ENCODE results near the gene TNIP2. TPM values are rescaled to one million over a fixed set of nuclear protein-coding genes. Genes with fewer than 3 reads are reported as not detected.

Gene TNIP2
- total and polyA plus RNA-seq, 2 of the 13 experiments (the other 11 are each of a cell fraction or from before 2014, with no cell fraction given): 25.6 to 38.0 TPM

DNA sequence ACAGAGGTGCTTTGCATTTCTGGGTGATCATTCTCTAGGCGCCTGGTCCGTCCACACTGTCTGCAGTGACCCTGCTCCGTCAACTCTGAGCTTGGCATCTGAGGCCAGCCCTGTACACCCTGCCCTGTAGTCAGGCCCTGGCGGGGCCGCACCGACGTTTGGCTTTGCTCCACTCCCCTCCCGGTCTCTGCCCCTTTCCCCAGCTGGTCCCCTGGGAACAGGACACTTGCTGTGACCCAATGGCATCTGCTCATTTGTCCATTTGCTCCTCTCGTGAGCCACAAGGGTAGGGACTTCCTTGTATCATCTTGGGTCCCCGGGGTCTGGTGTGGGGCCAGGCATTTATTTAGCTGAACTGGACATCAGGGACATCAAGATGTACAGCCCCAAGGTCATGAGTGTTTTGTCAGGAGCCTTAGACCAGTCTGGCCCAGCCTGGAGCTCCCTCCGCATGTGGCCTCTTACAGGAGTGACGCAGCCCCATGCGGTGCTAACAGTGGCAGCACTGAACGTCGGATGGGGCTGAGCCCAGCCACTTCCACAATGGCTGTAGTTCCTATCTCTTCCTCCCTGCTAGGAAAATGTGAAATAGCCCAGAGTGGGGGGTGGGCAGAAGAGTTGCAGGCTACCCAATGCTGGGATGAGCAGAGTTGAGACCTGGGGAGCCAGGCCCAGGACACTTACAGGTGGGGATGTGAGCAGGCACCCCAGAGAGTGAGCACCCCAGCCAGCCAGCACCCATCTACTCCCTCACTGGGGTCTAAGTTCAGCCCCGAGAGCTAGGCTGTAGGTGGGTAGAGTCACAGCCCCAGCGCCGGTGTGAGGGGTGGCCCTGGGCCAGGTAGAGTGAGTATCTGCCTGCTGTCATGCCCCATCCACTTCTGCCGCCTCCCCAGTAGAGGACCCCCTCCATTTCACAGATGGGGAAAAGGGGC is 34.7 kb upstream of the TNIP2 start (continued):
- TF ChIP-seq, protein P1, sequence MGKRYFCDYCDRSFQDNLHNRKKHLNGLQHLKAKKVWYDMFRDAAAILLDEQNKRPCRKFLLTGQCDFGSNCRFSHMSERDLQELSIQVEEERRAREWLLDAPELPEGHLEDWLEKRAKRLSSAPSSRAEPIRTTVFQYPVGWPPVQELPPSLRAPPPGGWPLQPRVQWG (CRISPR knock-in tag; IDR thresholded peaks at IDR 0.05; ENCODE audit: borderline replicate concordance, low read depth): no peak
- TF ChIP-seq PITX1 (CRISPR knock-in tag; IDR thresholded peaks at IDR 0.05): 0 out of 2 replicates have a peak, but pooled peaks have one; percentile 21
- TF ChIP-seq ZEB1 (IDR thresholded peaks at IDR 0.05; ENCODE audit: insufficient replicate concordance, low read depth): no peak
- TF ChIP-seq HOXA5 (CRISPR knock-in tag; IDR thresholded peaks at IDR 0.05): no peak
- TF ChIP-seq, protein P2, sequence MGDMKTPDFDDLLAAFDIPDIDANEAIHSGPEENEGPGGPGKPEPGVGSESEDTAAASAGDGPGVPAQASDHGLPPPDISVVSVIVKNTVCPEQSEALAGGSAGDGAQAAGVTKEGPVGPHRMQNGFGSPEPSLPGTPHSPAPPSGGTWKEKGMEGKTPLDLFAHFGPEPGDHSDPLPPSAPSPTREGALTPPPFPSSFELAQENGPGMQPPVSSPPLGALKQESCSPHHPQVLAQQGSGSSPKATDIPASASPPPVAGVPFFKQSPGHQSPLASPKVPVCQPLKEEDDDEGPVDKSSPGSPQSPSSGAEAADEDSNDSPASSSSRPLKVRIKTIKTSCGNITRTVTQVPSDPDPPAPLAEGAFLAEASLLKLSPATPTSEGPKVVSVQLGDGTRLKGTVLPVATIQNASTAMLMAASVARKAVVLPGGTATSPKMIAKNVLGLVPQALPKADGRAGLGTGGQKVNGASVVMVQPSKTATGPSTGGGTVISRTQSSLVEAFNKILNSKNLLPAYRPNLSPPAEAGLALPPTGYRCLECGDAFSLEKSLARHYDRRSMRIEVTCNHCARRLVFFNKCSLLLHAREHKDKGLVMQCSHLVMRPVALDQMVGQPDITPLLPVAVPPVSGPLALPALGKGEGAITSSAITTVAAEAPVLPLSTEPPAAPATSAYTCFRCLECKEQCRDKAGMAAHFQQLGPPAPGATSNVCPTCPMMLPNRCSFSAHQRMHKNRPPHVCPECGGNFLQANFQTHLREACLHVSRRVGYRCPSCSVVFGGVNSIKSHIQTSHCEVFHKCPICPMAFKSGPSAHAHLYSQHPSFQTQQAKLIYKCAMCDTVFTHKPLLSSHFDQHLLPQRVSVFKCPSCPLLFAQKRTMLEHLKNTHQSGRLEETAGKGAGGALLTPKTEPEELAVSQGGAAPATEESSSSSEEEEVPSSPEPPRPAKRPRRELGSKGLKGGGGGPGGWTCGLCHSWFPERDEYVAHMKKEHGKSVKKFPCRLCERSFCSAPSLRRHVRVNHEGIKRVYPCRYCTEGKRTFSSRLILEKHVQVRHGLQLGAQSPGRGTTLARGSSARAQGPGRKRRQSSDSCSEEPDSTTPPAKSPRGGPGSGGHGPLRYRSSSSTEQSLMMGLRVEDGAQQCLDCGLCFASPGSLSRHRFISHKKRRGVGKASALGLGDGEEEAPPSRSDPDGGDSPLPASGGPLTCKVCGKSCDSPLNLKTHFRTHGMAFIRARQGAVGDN (CRISPR knock-in tag; IDR thresholded peaks at IDR 0.05): peak; percentile 76
- TF ChIP-seq ZNF547 (CRISPR knock-in tag; IDR thresholded peaks at IDR 0.05): peak; percentile 39; the same call in 1 of the 2 replicates
- peak; percentile 64 for TF ChIP-seq SAP130 (CRISPR knock-in tag; IDR thresholded peaks at IDR 0.05; ENCODE audit: low read depth)
- 0 out of 2 replicates have a peak, but pooled peaks have one; percentile 12 for TF ChIP-seq MZF1 (CRISPR knock-in tag; IDR thresholded peaks at IDR 0.05; ENCODE audit: borderline replicate concordance)
- no peak for TF ChIP-seq ARNTL (CRISPR knock-in tag; IDR thresholded peaks at IDR 0.05)
- no peak for TF ChIP-seq GATA4 (IDR thresholded peaks at IDR 0.05; ENCODE audit: borderline replicate concordance, low read depth)
- TF ChIP-seq, protein P3, sequence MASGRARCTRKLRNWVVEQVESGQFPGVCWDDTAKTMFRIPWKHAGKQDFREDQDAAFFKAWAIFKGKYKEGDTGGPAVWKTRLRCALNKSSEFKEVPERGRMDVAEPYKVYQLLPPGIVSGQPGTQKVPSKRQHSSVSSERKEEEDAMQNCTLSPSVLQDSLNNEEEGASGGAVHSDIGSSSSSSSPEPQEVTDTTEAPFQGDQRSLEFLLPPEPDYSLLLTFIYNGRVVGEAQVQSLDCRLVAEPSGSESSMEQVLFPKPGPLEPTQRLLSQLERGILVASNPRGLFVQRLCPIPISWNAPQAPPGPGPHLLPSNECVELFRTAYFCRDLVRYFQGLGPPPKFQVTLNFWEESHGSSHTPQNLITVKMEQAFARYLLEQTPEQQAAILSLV (CRISPR knock-in tag; IDR thresholded peaks at IDR 0.05; ENCODE audit: borderline replicate concordance): no peak
- TF ChIP-seq, protein P4, sequence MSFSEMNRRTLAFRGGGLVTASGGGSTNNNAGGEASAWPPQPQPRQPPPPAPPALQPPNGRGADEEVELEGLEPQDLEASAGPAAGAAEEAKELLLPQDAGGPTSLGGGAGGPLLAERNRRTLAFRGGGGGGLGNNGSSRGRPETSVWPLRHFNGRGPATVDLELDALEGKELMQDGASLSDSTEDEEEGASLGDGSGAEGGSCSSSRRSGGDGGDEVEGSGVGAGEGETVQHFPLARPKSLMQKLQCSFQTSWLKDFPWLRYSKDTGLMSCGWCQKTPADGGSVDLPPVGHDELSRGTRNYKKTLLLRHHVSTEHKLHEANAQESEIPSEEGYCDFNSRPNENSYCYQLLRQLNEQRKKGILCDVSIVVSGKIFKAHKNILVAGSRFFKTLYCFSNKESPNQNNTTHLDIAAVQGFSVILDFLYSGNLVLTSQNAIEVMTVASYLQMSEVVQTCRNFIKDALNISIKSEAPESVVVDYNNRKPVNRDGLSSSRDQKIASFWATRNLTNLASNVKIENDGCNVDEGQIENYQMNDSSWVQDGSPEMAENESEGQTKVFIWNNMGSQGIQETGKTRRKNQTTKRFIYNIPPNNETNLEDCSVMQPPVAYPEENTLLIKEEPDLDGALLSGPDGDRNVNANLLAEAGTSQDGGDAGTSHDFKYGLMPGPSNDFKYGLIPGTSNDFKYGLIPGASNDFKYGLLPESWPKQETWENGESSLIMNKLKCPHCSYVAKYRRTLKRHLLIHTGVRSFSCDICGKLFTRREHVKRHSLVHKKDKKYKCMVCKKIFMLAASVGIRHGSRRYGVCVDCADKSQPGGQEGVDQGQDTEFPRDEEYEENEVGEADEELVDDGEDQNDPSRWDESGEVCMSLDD (CRISPR knock-in tag; IDR thresholded peaks at IDR 0.05; ENCODE audit: borderline replicate concordance): no peak
- peak; percentile 78; the same call in 2 of the 3 replicates for TF ChIP-seq MXI1 (IDR thresholded peaks at IDR 0.05; ENCODE audit: borderline replicate concordance, low read depth, low read length)
- TF ChIP-seq, protein P5, sequence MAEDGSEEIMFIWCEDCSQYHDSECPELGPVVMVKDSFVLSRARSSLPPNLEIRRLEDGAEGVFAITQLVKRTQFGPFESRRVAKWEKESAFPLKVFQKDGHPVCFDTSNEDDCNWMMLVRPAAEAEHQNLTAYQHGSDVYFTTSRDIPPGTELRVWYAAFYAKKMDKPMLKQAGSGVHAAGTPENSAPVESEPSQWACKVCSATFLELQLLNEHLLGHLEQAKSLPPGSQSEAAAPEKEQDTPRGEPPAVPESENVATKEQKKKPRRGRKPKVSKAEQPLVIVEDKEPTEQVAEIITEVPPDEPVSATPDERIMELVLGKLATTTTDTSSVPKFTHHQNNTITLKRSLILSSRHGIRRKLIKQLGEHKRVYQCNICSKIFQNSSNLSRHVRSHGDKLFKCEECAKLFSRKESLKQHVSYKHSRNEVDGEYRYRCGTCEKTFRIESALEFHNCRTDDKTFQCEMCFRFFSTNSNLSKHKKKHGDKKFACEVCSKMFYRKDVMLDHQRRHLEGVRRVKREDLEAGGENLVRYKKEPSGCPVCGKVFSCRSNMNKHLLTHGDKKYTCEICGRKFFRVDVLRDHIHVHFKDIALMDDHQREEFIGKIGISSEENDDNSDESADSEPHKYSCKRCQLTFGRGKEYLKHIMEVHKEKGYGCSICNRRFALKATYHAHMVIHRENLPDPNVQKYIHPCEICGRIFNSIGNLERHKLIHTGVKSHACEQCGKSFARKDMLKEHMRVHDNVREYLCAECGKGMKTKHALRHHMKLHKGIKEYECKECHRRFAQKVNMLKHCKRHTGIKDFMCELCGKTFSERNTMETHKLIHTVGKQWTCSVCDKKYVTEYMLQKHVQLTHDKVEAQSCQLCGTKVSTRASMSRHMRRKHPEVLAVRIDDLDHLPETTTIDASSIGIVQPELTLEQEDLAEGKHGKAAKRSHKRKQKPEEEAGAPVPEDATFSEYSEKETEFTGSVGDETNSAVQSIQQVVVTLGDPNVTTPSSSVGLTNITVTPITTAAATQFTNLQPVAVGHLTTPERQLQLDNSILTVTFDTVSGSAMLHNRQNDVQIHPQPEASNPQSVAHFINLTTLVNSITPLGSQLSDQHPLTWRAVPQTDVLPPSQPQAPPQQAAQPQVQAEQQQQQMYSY (CRISPR knock-in tag; IDR thresholded peaks at IDR 0.05): no peak
- no peak for TF ChIP-seq TOE1 (CRISPR knock-in tag; IDR thresholded peaks at IDR 0.05)
